GM21381 (cell line): Measurements from ENCODE around the gene ADCY7.

Source experiments
- ATAC-seq: cut with Tn5 transposase; IDR thresholded peaks from one replicate; pipeline ENCODE4 v1.9.1; 2021; ENCODE audit warnings: mild to moderate bottlenecking, moderate library complexity; ENCODE audit not compliant: unreplicated experiment

The ADCY7 gene

DNA sequence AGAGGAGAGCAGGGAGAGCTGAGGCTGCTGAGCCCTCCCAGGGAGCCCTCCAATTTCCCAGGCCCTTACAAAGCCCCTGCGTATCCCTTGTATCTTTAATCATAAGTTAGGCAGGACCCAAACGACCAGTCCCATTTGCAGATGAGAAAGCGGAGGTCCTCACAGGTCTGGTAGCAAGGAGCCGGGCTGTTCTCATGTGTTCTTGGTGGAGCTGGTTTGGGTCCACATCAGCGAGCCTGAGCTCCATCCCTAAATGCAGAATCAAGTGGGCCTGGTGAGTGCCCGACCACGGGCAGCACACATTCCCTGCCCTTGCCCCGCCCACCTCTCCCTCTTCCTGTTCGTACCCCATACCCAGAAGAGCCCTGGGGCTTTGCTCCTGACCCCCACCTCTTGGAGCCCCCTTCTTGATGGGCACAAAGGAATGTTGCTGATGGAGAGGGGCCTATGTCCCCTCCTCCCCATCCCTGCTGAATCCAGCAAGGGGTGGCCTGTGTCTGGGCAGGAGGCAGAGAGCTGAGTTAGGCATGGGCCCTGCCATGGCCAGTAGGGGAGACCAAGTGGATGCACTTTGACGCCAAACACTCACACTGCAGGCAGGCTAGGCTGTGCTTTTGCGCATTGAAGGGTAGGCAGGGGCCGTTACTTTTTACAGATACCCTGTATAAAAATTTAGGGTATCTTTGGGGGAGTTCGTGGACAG is 18.3 kb upstream of the ADCY7 start:
- ATAC-seq = no peak

DNA sequence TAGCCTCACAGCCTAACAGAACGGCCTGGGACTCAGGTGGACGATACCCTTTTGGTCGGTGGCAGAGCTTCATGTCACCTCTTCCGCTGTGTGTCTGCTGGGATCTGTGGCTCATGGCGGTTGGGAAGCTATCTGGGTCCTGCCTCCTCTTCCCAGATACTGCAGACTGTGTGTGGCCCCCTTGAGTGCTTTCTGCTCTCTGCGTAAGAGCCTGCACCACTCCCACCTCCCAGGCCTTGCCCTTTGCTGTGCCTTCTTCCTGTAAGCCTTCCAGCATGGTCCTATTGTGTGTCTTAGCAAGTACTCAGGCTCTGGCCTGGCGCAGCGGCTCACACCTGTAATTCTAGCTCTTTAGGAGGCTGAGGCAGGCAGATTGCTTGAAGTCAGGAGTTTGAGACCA is 17.5 kb upstream of the ADCY7 start:
- no peak for ATAC-seq

DNA sequence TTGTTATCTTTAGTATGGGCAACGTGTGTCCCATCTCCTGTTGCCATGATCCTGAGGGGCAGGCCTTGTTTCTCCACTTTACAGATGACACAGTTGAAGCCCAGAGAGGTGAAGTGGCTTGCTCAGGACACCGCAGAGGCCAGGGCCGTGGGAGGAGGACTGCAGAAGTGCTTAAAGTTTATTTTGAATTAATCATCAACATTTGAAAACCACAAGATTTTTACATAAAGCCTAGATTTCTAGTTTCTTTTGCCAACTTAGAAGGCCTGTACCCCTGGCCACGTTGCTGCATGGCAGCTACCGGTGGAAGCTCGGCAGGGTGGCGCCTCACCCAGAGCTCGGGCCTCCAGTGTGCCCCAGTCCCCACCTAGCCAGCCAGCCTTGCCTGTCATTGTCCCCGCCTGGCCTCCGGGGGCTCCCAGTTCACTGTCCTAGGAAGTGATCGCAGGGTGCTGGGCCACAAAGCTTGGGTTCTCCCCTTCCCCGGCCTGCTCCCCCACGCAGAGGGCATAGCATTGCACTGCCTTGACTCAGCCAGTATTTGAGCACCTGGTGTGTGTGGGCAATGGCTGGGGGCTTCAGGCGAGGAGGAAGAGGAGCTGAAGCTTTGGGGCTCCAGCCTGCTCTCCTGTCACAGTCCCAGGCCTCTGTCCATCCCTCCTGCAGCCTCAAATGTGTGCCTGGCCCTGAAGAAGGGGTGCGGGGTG is 14.8 kb upstream of the ADCY7 start:
- no peak for ATAC-seq

DNA sequence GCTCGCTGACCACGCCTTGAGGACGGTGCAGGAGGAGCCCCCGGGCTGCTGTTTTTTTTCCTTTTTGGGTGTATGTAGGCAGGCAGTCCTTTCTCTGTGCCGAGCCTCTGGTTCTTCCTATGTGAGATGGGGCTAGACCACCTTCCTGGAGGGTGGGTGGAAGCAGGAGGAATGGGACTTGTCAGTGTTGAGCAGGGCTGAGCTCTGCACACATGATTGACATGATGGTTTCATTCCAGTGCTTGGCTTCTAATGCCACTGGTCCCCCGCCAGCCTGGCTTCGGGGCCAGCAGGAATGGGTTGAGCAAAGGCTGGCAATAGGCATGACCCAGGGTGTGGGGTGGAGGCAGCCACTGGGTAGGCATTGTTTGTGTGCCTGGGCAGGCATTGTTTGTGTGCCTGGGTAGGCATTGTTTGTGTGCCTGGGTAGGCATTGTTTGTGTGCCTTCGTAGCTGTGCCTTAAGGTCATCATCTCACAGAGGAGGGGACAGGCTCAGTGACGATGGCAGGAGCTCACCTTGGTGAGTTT is 14.2 kb upstream of the ADCY7 start:
- ATAC-seq = no peak

DNA sequence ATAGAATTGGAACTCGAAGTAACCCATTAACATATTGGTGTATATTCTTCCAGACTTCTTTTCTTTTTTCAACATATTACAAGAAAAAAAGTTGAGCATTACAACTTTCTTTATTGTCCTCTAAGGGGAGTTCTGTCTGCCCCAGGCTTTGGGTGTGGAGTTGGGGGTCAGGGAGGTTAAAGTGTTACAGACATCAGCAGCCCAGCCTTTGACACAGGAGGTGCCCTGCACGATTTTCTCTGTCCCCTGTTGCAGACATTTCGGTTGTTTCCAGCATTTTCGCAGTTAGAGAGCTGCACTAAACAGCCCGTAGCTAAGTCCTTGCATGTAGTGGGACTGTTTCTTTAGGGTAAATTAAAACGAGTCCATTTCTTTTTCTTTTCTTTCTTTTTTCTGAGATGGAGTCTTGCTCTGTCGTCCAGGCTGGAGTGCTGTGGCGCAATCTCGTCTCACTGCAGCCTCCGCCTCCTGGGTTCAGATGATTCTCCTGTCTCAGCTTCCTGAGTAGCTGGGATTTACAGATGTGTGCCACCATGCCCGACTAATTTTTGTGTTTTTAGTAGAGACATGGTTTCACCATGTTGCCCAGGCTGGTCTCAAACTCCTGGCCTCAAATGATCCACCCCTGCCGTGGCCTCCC is 13.4 kb upstream of the ADCY7 start:
- no peak for ATAC-seq

DNA sequence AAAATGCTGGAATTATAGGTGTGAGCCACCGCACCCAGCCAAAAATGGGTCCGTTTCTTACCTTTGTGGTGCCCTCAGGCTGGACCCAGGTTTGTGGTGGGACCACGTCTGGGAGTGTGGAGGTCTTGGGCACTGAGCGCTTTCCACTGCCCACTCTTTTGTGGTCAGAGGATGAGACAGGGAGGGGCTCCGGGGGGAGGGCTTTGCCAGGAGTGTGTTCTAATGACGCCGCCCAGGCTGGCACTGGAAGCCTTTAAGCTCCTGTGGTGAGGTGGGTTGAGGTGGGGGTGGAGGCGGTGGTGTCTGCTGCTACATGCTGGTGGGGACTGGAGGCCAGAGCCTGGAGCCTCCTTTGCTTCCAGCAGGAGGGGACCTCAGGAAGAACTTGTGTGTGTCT is 12.8 kb upstream of the ADCY7 start:
- no peak for ATAC-seq

DNA sequence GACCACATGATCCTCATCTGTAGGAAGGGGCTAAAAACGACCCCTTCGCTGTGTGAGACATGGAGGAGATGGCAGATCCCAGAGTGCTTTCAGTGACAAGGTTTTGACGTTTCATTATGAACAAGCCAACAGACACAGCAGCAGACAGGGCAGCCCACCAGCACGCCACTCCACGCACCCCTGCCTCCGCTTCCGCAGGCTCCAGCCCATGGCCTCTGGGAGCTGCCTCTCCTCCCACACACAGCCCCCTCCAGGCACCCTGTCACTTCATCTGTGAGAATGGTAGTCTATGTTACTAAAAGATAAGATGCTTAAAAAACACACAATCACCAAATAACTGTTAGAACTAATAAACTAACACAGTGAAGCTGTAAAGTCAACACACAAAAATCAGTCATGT is 12.3 kb upstream of the ADCY7 start:
- ATAC-seq = no peak

DNA sequence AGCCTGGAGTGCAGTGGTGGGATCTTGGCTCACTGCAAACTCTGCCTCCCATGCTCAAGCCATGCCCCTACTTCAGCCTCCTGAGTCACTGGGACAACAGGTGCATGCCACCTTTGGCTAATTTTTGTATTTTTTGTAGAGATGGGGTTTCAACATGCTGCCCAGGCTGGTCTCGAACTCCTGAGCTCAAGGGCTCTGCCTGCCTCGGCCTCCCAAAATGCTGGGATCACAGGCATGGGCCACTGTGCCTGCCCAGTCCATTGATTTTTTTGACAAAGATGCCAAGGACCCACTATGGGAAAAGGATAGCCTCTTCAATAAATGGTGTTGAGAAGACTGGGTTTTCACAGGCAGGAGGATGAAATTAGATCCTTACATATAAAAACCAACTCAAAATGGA is 10.8 kb upstream of the ADCY7 start:
- ATAC-seq = no peak

DNA sequence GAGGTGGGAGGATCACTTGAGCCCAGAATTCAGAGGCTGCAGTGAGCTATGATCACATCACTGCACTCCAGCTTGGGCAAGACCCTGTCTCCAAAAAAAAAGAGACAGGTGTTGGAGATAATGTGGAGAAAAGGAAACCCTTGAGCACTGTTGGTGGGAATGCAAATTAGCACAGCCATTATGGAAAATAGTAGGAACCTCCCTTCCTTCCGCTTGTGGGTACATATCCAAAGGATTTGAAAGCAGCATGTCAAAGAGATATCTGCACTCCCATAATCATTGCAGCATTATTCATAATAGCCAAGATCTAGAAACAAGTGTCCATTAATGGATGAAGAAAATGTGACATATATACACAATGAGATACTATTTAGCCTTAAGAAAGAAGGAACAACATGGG is 9.7 kb upstream of the ADCY7 start:
- ATAC-seq = no peak

DNA sequence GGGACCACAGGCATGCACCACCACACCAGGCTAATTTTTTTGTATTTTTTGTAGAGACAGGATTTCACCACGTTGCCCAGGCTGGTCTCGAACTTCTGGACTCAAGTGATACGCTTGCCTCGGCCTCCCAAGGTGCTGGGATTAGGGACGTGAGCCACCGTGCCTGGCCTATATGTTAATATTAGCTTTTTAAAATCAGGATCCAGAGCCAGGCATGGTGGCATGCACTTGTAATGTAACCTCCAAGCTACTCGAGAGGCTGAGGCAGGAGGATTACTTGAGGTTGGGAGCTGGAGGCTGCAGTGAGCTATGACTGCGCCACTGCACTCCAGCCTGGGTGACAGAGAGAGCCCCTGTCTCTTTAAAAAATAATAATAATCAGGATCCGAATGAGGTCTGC is 8.5 kb upstream of the ADCY7 start:
- no peak for ATAC-seq

DNA sequence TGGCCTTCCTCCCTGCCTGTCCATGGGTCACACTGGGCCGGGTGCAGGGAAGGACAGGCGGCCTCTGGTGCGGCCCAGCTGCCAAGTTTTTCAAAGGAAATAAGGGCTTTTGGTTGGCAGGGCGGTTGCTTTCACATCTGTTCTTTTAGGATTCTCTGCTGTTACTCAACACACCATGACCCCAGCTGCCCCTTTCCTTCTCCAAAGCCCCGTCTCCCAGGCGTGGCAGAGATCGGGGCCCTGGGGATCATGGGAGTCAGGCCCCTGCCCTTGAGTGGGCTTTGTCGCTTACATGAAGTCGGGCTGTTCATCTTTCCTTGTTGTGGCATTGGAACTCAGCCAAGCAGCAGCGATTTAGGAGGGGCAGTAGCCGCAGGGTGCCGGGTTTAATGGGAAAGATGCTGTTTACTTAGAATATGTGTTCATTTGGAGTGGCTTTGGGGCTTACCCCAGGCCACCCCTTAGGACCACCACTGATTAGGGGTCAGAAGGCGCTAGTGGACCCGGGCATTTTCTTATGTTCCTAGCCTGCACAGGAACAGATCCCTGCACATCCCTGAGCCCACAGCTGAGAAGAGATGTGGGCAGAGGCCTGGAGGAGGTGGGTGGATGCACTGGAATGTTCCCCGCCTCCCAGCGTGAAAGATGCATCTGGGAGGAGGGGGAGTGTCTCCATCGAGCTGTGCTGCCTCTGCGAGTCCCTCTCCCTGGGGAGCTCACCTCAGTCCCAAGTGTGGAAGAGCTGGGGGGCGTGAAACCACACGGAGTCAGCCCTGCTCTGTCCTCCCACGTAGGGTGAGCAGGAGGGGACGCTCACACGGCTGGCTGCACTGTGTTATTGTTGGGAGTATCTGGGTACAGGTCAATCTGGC is 6.8 kb upstream of the ADCY7 start:
- no peak for ATAC-seq

DNA sequence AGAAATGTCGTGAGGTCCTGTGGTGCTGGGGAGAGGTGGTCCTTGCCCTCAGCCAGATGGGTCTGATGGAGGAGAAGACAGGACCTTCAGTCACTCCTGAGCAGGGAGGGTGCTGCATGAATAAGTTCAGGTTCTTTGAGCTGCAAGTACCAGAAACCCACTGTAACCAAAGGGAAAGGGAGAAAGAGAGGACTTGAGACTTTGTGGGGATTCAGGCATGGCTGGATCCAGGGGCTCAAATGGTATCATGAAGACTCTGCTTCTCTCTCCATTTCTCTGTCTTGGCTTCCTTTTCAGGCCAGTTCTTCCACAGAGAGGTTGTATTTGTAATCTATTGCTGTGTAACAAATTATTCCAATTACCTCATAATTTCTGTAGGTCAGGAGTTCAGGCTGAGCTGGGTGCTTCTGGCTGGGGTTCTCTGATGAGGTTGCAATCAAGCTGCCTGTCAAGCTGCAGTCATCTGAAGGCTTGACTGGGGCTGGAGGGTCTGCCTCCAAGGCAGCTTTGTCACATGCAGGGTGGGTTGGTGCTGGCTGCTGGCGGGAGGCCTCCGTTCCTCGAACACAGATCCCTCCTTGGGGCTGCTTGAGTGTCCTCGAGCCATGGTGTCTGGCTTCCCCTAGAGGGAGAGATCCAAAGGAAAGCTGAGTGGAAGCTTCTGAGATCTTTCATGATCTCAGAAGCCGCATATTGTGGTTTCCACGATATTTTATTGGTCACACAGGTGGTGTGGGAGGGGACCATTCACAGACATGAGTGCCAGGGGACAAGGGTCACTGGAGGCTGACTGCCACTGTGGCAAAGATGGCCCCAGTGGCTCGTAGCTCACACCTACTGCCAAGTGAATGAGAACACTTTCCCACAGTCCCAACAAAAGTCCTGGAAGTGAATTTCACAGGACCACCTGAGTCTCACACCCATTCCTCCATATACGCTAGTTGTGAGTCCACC is 5.9 kb upstream of the ADCY7 start:
- no peak for ATAC-seq

DNA sequence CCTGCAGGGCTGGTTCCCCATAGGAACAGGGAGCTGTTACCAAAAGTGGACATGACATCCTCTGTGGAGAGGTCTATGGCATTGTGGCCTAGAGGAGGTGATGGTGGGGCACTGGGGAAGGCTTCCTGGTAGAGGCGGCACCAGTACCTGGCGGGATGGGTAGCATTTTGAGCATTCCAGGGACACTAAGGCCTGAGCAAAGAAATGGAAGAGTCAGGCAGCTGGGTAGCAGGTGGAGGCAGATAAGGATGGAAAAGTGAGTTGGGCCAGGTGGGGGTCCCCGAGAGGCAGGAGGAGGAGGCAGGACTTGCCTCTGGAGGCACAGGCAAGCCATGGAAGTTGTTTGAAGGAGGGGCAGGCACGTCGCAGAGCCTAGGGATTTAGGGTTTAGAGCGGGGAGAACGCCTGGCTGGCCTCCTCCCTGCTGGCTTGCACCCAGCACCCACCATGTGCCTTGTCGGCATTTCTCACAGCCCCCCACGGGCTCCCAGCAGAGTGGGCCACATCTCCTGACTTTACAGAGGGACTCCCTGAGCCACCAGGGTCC is 5.1 kb upstream of the ADCY7 start:
- no peak for ATAC-seq

DNA sequence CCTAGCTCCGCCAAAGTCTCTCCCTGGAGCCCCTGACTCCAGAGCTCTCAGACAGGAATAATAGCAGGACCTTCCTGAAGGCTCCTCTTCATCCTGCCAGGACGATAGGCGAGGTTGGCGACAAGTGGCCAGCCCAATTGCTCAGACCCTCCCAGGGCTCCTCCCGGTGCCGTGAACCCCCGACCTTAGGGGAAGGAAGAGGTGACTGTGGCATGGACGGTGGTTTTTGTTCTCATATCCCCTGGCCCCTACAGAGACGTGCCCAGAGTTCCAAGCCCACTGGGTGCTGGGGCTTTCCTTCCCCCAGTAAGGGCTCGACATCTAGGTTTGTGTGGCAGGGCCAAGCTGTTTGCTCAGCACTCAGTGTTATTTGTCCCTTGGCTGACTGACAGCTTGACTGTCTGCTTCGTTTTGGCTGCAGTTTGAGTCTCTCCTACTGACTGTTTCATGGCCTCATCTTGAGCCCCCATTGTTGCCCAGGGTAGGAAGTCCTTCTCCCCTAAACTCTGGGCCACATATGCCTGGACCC is 4.6 kb upstream of the ADCY7 start:
- no peak for ATAC-seq

DNA sequence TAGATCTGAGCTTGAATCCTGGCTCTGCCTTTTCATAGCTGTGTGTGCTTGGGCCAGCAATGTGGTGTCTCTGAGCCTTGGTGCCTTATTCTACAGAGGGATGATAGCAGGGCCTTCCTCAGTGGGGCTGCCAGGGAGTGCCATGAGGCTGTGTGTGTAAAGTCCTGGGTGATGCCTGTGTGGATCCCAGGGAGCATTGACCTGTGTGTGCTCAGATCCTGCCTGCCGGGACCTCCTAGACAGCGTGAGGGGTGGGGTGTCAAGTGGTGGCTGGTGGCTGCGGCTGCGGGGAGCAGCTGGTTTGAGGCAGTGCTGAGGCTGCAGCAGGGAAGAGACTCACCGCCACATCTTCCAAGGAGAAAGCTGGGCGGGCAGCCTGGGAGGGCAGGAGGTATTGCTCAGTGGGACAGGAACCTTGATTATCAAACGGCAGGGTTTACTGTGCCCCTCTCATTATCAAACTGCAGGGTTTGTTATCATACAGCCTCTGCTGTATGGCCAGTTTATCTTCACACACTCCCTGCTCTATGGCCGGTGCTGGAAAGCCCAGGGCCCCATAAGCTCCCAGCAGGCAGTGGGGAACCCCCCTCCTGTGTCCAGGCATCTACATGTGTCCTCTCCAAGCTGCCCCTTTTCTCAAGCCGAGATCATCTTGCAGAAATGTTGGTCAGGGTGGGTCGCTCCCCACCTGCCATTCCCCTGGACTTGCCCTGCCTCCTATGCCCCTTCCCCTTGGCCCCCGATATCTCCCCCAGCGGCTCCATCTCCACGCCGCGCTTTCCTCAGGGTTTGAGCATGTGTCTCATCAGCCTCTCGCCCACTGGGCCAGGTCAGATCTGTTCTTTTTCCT is 3.1 kb upstream of the ADCY7 start:
- no peak for ATAC-seq

DNA sequence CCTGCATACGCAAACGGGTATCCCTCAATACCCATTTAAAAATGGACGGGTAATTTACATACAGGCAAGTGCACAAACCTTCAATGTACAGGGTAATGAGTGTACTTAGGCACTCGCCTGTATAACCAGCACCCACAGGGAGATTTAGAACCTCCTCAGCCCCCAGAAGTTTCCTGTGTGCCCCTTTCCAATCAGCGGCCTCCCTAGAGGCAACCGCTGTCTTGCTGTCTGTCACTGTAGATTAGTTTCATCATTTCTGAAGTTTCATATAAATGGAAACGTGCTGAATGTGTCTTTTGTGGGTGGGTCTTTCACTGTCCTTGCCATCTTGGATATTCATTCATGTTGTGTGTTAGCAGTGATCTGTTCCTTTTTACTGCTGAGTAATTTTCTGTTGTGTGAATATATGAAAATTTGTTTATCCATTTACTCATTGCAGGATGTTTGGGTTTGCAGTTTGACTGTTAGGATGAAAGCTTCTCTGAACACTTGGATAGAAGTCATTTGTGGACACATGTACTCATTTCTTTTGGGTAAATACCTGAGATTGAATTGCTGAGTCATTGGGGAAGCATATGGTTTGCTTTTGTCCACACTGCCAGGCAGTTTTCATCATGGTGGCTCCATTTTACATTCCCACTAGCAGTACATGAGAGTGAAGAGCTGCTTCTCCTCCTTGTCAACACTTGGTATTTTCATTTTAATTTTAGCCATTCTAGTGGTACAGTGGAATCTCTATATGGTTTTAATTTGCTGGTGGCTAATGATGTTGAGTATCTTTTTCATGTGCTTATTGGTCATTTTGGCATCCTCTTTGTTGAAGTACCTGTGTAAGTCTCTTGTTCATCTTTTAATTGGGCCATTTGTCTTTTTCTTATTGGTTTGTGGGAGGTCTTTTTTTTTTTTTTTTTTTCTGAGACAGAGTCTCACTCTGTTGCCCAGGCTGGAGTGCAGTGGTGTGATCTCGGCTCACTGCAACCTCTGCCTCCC is 2.1 kb upstream of the ADCY7 start:
- ATAC-seq = no peak

DNA sequence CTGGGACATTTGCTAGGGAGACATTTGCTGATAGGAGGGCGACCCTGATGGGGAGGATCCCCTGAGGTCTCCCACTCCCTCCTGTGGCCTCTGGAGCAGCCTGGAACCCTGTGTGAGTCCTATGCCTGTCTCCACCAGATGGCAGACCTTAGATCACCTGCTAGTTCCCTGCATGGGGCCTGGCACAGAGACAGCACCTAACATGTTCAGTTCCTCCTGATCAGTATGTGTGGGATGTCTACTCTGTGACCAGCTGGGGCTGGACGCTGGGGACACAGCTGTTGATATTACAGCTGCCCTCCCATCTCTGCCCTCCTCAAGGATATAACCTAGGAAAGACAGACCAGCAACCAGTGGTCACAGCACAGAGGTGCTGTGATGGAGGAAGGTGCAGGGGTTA is 1.1 kb upstream of the ADCY7 start:
- ATAC-seq = peak; percentile 33
